CD4-positive, alpha-beta T cell treated with Interleukin-6 for 4 hours (primary cell): ENCODE data around the gene ITGA8.
"Not testable (repeated sequence)": the region's sequence is repeated elsewhere in the genome, so short reads cannot be mapped to it uniquely, and the experiment has no call there.

ENCODE experiments used
- DNase-seq: peaks from one replicate; pipeline ENCODE4 v3.0.0-alpha.2; 2020; ENCODE audit warnings: mixed read lengths

The ITGA8 gene

DNA sequence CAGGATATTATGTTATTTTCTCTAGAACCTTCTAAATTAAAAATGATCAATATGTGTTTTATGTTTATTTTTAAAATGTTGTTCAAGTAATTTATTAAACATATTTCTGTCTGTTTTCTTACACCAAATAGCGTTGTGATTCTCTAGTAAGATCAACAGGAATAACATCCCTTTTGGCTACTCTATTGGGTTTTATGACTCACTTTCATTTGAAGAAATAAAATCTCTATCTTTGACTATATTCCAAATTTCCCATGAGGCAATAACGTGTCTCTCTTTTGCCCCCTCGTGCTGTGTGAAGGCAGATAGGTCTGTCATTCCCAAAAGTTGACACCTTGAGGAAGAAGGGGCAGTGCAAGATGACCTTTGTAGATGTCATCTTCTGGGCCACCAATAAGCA lies 40.9 kb downstream of the ITGA8 start:
- DNase-seq = no peak

- DNase-seq = no peak
Observed at GRCh38 chr10:15672469-15672868, 47.3 kb downstream of the ITGA8 start.

DNA sequence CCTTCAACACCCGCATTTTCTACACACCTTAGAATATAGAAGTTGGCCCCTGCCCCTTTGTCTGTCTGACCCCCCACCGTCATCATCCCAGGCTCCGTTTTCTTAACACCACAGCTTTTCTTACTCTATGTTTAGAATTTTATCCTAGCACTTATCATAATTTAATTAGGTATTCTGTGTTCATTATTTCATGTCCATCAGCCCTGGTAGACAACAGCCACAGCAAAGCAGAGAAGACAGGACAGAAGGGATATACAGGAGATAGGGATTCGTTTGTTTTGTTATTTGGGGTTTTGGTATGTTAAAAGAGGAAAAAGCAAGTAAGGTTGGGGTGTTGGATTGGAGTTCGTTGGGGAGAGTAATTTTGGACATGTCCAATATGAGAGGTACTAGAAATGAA lies 48.8 kb downstream of the ITGA8 start:
- no peak for DNase-seq

GRCh38 chr10:15661574-15661973 lies 58.1 kb downstream of the ITGA8 start:
- no peak for DNase-seq

GRCh38 chr10:15660990-15661389 lies 58.7 kb downstream of the ITGA8 start:
- no peak for DNase-seq

- no peak for DNase-seq
Observed at GRCh38 chr10:15658069-15658702, 61.5 kb downstream of the ITGA8 start.

DNA sequence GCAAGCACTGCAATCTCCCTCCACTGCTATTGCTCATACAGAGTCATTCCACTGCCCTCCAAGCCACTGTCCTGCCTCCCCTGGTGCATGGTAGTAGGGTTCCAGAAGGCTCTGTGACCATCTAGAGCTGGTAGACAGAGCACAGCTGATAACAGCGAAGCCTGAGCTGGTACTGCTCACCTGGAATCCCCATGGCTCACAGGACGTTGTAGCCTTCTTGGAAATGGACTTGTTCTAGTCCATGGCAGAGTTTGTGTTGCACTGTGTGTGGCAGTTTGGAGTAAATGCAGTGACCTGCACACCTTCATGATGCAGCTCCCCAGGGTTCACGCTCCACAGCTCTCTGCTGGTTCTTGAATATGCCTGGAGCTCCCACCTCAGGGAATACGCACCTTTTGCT lies 67.0 kb downstream of the ITGA8 start:
- no peak for DNase-seq

GRCh38 chr10:15652117-15652516 lies 67.6 kb downstream of the ITGA8 start:
- no peak for DNase-seq

DNA sequence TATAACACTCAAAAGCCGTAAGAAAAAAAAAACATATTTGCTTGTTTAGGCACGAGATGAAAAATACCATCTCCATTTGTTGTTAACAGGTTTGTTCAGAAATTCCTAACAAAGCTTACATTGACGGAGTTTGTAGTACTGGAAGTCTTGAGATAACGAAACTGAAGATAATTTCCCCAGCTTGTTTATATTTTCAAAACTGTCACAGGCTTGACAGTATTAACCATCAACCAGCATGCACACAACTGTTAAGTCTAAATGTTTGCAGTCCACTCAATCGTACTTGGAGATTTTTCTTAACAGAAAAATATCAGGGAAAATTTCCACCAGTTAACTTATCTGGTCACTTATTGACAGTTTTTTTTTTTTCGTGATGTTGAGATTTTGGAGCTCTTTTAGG lies 68.5 kb downstream of the ITGA8 start:
- DNase-seq = no peak

- DNase-seq = no peak
Observed at GRCh38 chr10:15642095-15642494, 77.6 kb downstream of the ITGA8 start.

DNA sequence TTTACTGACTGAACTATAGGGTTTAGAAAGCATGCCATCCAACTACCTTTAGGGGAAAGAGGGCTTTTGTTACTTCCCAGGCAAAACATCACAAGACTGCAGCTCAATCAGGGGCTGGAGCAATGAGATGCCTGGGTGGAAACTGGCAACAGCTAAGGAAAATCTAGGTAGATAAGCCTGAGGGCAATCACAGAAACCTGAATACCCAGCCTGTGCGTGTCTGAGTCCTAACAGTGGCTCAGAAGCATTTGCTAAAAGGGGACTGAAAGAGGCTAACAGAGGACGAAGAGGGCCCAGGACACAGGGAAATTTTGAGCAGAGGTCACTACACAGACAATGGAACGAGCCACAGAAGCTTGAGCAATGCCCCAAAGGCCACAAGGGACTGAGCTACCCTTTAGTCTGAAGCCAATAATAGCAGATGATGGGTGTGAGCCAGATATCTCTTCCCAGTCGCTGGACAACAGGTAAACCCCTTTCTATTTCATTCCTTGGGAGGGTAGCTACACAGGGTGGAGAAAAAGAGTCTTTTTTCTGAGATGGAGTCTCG lies 79.1 kb downstream of the ITGA8 start:
- DNase-seq = no peak

GRCh38 chr10:15636446-15636845 lies 83.3 kb downstream of the ITGA8 start:
- no peak for DNase-seq

DNA sequence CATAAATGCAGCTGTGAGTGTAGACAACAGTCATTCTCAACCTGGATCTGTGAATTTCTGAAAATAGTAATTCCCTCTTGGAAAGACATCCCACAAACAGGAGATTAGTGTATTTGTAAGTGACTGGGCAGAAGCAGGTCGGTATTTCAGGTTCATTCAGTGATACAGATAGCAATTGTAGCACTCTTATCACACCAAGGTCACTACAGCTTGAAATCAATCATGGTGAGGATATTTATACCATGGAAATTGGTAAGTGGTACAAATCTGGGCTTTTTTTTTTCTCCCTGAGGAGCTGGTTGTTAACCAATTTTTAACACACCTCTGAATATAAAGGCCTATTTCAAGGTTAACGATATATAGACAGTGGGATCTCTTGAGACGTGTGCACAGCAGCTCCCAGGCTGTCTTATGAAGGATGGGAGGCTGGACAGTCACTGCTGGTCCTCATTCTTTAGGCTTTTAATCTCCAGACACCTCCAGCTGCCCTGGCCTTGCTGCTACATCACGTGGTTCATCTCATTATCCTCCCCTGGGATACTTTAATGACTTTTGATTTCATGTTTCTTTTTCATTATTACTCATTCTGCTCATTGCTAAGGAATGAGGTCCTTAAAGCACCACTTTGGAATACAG lies 87.1 kb downstream of the ITGA8 start:
- DNase-seq = no peak

DNA sequence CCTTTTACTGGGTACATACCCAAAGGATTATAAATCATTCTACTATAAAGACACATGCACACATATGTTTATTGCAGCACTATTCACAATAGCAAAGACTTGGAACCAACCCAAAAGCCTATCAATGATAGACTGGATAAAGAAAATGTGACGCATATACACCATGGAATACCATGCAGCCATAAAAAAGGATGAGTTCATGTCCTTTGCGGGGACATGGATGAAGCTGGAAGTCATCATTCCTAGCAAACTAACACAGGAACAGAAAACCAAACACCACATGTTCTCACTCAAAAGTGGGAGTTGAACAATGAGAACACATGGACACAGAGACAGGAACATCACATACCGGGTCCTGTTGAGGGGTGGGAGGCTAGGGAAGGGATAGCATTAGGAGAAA lies 88.5 kb downstream of the ITGA8 start:
- DNase-seq = not testable (repeated sequence)

GRCh38 chr10:15630353-15630752 lies 89.4 kb downstream of the ITGA8 start:
- DNase-seq = no peak

- no peak for DNase-seq
Observed at GRCh38 chr10:15627617-15628196, 92.0 kb downstream of the ITGA8 start.

DNA sequence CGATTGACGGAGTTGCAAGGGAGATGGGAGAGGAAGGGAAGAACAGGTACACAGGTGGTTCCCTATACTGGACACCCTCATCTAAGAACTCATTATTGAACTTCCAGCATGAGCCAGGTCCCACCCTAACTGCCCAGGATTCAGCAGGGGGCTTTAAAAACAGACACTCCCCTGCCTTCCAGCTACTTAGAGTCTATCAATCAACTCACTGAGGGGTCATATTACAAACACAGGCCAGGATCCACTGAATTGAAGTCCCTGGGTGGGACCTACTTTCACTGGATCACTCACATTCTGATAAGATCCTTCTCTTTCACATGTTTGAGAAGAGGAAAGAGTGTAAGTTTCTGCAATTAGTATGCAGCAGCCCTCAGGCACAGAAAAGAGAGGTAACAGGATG lies 92.8 kb downstream of the ITGA8 start:
- no peak for DNase-seq

DNA sequence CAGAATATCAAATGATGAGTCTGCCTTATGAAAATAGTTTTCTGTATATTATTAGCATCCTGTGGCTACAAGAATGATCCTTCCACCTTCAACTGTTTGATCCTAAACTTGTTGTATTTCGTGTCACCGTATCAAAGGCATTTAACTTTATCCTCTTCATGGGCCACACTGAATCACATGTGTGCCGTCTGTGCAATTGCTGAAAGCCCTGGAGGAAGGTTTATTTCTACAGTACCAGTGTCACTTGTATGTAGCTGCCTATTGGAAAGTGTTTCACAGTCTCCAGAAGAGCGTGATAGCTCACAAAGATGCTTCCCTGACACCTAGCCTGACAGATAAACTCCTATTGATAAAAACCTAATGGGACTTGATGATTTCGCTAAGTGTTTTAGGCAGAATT lies 94.5 kb downstream of the ITGA8 start:
- DNase-seq = no peak

- no peak for DNase-seq
Observed at GRCh38 chr10:15624401-15625196, 95.1 kb downstream of the ITGA8 start.

- DNase-seq = no peak
Observed at GRCh38 chr10:15620836-15621515, 98.7 kb downstream of the ITGA8 start.

- no peak for DNase-seq
Observed at GRCh38 chr10:15620337-15620736, 99.4 kb downstream of the ITGA8 start.

GRCh38 chr10:15609246-15609645 lies 110.5 kb downstream of the ITGA8 start:
- no peak for DNase-seq

- no peak for DNase-seq
Observed at GRCh38 chr10:15606377-15606776, 113.3 kb downstream of the ITGA8 start.
